MCF 10A (cell line): Measurements from ENCODE around the gene ITGA1. TPM values are rescaled to one million over a fixed set of nuclear protein-coding genes. Genes with fewer than 3 reads are reported as not detected.
"Not testable (repeated sequence)": the region's sequence is repeated elsewhere in the genome, so short reads cannot be mapped to it uniquely, and the experiment has no call there.

Source experiments
- BruUV-seq: library from RNA; stranded (reverse); fragments of 400-500 nt; replicated peaks from 2 replicates; lab custom pipeline; 2021; lab: Mats Ljungman, UMichigan
- CTCF ChIA-PET: fragments of 300-600 bp; sonication (Branson Sonifier 250); formaldehyde crosslinking; extraction: SDS; loops from one replicate; lab custom pipeline; 2021; ENCODE audit warnings: antibody characterized with exemption, inconsistent platforms; lab: Yijun Ruan, JAX
- POLR2A ChIA-PET: fragments of 300-600, 350-650 bp; sonication (Branson Sonifier 250); formaldehyde crosslinking; extraction: SDS; loops from one replicate; lab custom pipeline; 2020; ENCODE audit warnings: antibody characterized with exemption, inconsistent platforms; lab: Yijun Ruan, JAX
- DNase-seq: peaks from one replicate; pipeline ENCODE4 v3.0.0-alpha.2; 2018; ENCODE audit not compliant: unreplicated experiment
- H3K27ac Mint-ChIP-seq: one replicate; pipeline ENCODE4 v1.8.0; 2022; ENCODE audit warnings: mild to moderate bottlenecking, low read depth, mixed read lengths; ENCODE audit not compliant: unreplicated experiment
- H3K27me3 Mint-ChIP-seq: one replicate; pipeline ENCODE4 v1.8.0; 2022; ENCODE audit warnings: mixed read lengths; ENCODE audit not compliant: insufficient read depth, unreplicated experiment
- H3K36me3 Mint-ChIP-seq: one replicate; pipeline ENCODE4 v1.8.0; 2022; ENCODE audit warnings: mild to moderate bottlenecking, moderate library complexity, mixed read lengths; ENCODE audit not compliant: insufficient read depth, unreplicated experiment
- H3K4me1 Mint-ChIP-seq: one replicate; pipeline ENCODE4 v1.8.0; 2022; ENCODE audit warnings: mixed read lengths; ENCODE audit not compliant: insufficient read depth, unreplicated experiment
- H3K4me3 Mint-ChIP-seq: one replicate; pipeline ENCODE4 v1.8.0; 2022; ENCODE audit warnings: mild to moderate bottlenecking, moderate library complexity, mixed read lengths; ENCODE audit not compliant: unreplicated experiment
- H3K9me3 Mint-ChIP-seq: one replicate; pipeline ENCODE4 v1.8.0; 2022; ENCODE audit warnings: mixed read lengths; ENCODE audit not compliant: unreplicated experiment
- intact Hi-C: fragments of 100-400 bp; cut with micrococcal nuclease; formaldehyde crosslinking; loops from 2 replicates; pipeline ENCODE4 v1.14.1; 2022
- total RNA-seq: library from RNA; stranded (reverse); gene quantifications from 2 replicates; pipeline ENCODE4 v1.2.3, GENCODE V29; 2022
- TF ChIP-seq, protein P1 (sequence below): fragments of 200-600 bp; IDR thresholded peaks from one replicate; pipeline ENCODE4 v1.8.0; 2022; ENCODE audit warnings: antibody characterized with exemption, mild to moderate bottlenecking; ENCODE audit not compliant: unreplicated experiment

Gene ITGA1
- total RNA-seq, 1 experiment from 2014 or later = 7.7 TPM

DNA sequence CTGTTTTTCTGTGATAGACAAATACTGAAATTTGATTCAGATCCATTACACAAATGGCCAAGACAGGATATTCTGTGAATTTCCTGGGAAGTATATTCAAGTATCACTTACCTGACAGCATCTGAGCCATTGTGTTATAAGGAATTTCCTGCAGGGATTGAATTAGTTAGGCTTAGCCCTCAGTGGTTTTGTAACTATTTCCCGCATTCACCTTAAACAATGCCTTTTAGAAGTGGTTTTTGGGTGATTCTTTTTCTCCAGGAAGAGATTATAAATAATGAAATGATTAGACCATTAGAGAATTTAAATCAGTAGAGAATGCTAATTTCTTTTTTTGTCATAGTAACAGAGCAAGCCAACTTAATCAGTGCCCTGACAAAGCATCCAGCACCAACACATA lies 30.6 kb downstream of the ITGA1 start:
- TF ChIP-seq, protein P1, sequence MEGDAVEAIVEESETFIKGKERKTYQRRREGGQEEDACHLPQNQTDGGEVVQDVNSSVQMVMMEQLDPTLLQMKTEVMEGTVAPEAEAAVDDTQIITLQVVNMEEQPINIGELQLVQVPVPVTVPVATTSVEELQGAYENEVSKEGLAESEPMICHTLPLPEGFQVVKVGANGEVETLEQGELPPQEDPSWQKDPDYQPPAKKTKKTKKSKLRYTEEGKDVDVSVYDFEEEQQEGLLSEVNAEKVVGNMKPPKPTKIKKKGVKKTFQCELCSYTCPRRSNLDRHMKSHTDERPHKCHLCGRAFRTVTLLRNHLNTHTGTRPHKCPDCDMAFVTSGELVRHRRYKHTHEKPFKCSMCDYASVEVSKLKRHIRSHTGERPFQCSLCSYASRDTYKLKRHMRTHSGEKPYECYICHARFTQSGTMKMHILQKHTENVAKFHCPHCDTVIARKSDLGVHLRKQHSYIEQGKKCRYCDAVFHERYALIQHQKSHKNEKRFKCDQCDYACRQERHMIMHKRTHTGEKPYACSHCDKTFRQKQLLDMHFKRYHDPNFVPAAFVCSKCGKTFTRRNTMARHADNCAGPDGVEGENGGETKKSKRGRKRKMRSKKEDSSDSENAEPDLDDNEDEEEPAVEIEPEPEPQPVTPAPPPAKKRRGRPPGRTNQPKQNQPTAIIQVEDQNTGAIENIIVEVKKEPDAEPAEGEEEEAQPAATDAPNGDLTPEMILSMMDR = no peak
- POLR2A ChIA-PET = no interaction called here
- no peaks in the 10 kb centered on the region for H3K27me3 Mint-ChIP-seq

DNA sequence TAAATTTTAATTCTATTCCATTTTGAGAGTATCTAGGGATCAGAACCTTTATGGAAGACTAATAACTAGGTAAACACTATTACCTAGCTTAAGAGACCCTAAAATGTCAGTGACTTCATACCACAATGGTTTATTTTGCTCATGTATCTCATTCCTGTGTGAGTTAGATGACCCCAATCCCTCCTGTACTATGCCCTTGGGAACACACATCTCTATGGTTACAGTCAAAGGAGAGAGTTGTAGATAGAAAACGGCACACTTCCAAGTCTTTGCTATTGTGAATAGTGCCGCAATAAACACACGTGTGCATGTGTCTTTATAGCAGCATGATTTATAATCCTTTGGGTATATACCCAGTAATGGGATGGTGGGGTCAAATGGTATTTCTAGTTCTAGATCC lies 31.1 kb downstream of the ITGA1 start:
- H3K36me3 Mint-ChIP-seq, POLR2A ChIA-PET, H3K27ac Mint-ChIP-seq, DNase-seq, H3K9me3 Mint-ChIP-seq, H3K4me1 Mint-ChIP-seq, H3K27me3 Mint-ChIP-seq, BruUV-seq, H3K4me3 Mint-ChIP-seq: not testable (repeated sequence)
- intact Hi-C loops = loop anchor here (10.0 kb wide), 1 partner anchor 46 kb away; no protein-coding TSS in a partner anchor
- CTCF ChIA-PET = interaction anchor here (0.5 kb wide), 1 partner anchor 646 kb away, joined by 4 read pairs; no protein-coding TSS in a partner anchor

More for the DNA sequence above, 30.6 kb downstream of the ITGA1 start:
- intact Hi-C loops = loop anchor here (10.0 kb wide), 1 partner anchor 46 kb away; no protein-coding TSS in a partner anchor
- no TSS peak for BruUV-seq
- Mint-ChIP-seq H3K27ac (no peak overlapping the region), H3K4me3 (no peak overlapping the region), H3K36me3 (no peaks in the 10 kb centered on the region), H3K4me1 (no peaks in the 10 kb centered on the region), H3K9me3 (no peaks in the 10 kb centered on the region)
- no peak for DNase-seq
- CTCF ChIA-PET = interaction anchor here (0.5 kb wide), 1 partner anchor 646 kb away, joined by 4 read pairs; no protein-coding TSS in a partner anchor

DNA sequence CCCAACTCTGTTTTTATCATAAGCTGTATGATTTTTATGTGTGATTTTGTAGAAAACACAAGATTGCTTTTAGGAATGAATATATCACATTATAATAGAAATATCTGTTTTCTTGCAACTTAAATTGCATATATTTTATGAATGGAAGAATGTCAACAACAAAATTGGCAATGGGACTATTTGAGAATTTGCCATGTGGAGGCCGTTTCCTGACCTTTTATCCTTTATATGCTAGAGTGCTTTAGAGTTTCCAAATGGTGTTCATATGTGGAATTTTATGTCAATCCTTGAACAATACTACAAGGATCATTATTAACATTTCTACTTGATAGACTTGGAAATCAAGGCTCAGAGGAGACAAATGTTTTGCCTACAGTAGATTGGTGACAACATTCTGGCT lies 34.2 kb downstream of the ITGA1 start:
- Mint-ChIP-seq H3K27me3 (no peaks in the 10 kb centered on the region), H3K27ac (no peak overlapping the region), H3K9me3 (no peaks in the 10 kb centered on the region), H3K4me1 (no peaks in the 10 kb centered on the region), H3K4me3 (no peak overlapping the region), H3K36me3 (no peaks in the 10 kb centered on the region)
- CTCF ChIA-PET = no interaction called here
- no peak for DNase-seq
- POLR2A ChIA-PET = no interaction called here
- BruUV-seq = no TSS peak
- TF ChIP-seq, protein P1 = no peak
- intact Hi-C loops = no loop called here

DNA sequence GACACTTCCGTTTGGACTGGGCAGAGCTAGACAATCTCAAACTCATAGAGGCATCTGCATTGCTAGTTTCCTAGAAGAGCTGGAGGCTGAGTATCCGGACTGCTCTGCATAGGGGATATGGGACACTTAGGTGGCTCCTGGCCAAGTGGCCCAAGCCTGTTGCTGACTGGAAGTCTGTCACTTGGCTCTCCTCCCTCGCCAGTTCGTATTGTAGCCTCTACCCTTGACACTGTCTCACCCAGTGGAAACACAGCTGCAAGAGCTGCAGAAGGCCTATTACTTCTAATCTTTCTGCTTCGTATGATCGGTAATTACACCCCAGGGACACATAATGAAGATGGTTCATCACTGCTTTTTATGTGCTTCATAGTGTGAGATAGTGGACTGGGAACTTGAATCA lies 34.7 kb downstream of the ITGA1 start:
- Mint-ChIP-seq H3K4me1 (no peaks in the 10 kb centered on the region), H3K27me3 (no peaks in the 10 kb centered on the region), H3K36me3 (no peaks in the 10 kb centered on the region), H3K27ac (no peak overlapping the region), H3K9me3 (no peaks in the 10 kb centered on the region), H3K4me3 (no peak overlapping the region)
- ChIA-PET CTCF (no interaction called here), POLR2A (no interaction called here)
- no peak for DNase-seq
- intact Hi-C loops = no loop called here
- no TSS peak for BruUV-seq
- TF ChIP-seq, protein P1 = no peak
